GM19397 (cell line): ENCODE data around the gene PSMG4.

ENCODE experiments used
- ATAC-seq: cut with Tn5 transposase; IDR thresholded peaks from one replicate; pipeline ENCODE4 v1.9.1; 2021; ENCODE audit warnings: mild to moderate bottlenecking, moderate library complexity; ENCODE audit not compliant: unreplicated experiment

The PSMG4 gene

GRCh38 chr6:3258720-3259490, at the start of gene PSMG4:
TSS of gene PSMG4 (plus strand) at chr6:3258947. CDS start at chr6:3259023, 76 bp downstream.
- peak; percentile 79 for ATAC-seq

- ATAC-seq, result no peak
Measured at GRCh38 chr6:3209114-3210023, 49.4 kb upstream of the PSMG4 start.

- ATAC-seq, result no peak
Measured at GRCh38 chr6:3210024-3210610, 48.6 kb upstream of the PSMG4 start.

- no peak for ATAC-seq
Measured at GRCh38 chr6:3211681-3212080, 47.1 kb upstream of the PSMG4 start.

GRCh38 chr6:3212261-3212660, 46.5 kb upstream of the PSMG4 start:
- ATAC-seq, result no peak

GRCh38 chr6:3213334-3213695, 45.4 kb upstream of the PSMG4 start:
- ATAC-seq, result no peak

- no peak for ATAC-seq
Measured at GRCh38 chr6:3214898-3215297, 43.8 kb upstream of the PSMG4 start.

- no peak for ATAC-seq
Measured at GRCh38 chr6:3217286-3217685, 41.5 kb upstream of the PSMG4 start.

GRCh38 chr6:3218266-3218665, 40.5 kb upstream of the PSMG4 start:
- no peak for ATAC-seq

GRCh38 chr6:3220366-3220765, 38.4 kb upstream of the PSMG4 start:
- ATAC-seq, result no peak

- ATAC-seq, result no peak
Measured at GRCh38 chr6:3221578-3221977, 37.2 kb upstream of the PSMG4 start.

- ATAC-seq, result no peak
Measured at GRCh38 chr6:3222506-3223038, 36.2 kb upstream of the PSMG4 start.

- no peak for ATAC-seq
Measured at GRCh38 chr6:3226042-3226441, 32.7 kb upstream of the PSMG4 start.

GRCh38 chr6:3226481-3227362, 32.0 kb upstream of the PSMG4 start:
- ATAC-seq, result no peak

- ATAC-seq, result no peak
Measured at GRCh38 chr6:3227363-3228045, 31.2 kb upstream of the PSMG4 start, which contains the start of gene TUBB2B. TSS of gene TUBB2B (minus strand) at chr6:3227653. CDS start at chr6:3227543, 110 bp downstream.

- ATAC-seq, result no peak
Measured at GRCh38 chr6:3228046-3228671, 30.6 kb upstream of the PSMG4 start.

GRCh38 chr6:3228771-3229565, 29.8 kb upstream of the PSMG4 start:
- no peak for ATAC-seq

- ATAC-seq, result no peak
Measured at GRCh38 chr6:3229566-3230178, 29.1 kb upstream of the PSMG4 start.
